Subcutaneous adipose tissue (tissue), 4 donors: ENCODE measurements around the gene PTPN6. TPM values are rescaled to one million over a fixed set of nuclear protein-coding genes. Genes with fewer than 3 reads are reported as not detected.

Experiments used
- total RNA-seq, 4 donors: library from RNA; depleted of rRNA; stranded (reverse); fragments of >200 nt; gene quantifications; one replicate each; pipeline ENCODE4 v1.1.0, GENCODE V29; 2016
- TF ChIP-seq, protein P1 (sequence below): fragments of 450-650 bp; IDR thresholded peaks from one replicate; pipeline ENCODE4 v1.5.1; 2016; ENCODE audit warnings: low read depth, mild to moderate bottlenecking, control low read depth, antibody characterized with exemption, moderate library complexity

Gene PTPN6
- total RNA-seq, 4 donors from 2014 or later, result 9.6 to 78.0 (median 29.7) TPM

DNA sequence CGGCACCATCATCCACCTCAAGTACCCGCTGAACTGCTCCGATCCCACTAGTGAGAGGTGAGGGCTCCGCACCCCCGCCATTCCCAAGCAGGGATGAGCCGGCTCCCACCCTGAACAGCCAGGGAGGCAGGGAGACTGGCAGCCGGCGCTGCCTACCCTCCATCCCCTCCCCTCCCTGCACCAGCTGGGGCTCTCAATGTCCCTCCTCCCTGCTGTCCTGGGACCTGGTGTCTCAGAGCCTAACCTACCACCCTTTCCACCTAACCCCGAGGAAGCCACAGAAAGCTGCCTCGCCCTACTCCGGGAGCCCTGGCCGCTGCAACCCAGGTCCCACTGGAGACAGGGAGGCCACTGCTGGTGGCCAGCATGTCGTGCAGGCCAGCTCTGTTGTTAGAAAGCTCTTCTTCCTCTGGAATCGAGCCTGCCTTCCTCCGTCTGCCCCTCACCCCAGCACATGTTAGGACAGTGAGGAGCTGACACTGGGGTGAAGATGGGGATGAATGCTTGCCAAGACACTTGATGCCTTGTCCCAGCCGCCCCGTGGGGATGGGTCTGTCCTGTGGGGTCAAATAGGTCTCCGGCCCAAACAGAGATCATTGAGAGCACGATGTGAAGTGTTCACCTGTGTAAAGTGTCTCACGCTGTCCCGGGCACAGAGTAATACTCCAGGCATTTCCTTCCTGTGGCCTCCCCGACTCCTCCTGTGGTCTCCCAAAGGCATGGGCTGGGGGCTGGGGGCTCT lies 1.1 kb downstream of the PTPN6 start:
- TF ChIP-seq, protein P1, sequence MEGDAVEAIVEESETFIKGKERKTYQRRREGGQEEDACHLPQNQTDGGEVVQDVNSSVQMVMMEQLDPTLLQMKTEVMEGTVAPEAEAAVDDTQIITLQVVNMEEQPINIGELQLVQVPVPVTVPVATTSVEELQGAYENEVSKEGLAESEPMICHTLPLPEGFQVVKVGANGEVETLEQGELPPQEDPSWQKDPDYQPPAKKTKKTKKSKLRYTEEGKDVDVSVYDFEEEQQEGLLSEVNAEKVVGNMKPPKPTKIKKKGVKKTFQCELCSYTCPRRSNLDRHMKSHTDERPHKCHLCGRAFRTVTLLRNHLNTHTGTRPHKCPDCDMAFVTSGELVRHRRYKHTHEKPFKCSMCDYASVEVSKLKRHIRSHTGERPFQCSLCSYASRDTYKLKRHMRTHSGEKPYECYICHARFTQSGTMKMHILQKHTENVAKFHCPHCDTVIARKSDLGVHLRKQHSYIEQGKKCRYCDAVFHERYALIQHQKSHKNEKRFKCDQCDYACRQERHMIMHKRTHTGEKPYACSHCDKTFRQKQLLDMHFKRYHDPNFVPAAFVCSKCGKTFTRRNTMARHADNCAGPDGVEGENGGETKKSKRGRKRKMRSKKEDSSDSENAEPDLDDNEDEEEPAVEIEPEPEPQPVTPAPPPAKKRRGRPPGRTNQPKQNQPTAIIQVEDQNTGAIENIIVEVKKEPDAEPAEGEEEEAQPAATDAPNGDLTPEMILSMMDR, result no peak

DNA sequence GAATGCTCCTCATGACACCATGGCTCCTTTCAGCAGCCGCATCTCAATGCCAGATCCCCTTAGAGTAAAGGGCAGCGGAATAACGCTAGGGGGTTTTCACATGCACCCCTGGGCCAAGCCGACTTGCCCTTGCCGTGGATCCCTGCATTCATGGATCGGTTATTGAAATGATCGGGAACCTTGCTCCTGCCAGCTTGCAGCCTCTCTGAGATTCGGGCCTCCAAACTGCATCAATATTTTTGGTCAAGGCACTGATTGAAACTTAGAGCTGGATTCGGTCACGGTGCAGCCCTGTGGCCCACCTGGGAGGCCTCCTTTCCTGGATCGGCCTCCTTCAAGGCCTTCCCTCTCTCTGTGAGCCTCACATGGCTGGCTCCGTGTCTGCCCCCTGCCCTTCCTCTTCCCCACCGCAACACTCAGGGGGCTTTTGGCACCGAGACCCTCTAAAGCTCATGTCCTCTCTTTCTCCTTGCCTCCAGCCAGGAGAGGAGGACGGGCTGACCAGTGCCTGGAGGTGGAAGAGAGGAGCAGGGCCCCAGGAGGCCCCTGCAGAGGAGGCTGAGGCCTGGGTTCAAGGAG lies 1.8 kb downstream of the PTPN6 start:
- TF ChIP-seq, protein P1, result no peak

DNA sequence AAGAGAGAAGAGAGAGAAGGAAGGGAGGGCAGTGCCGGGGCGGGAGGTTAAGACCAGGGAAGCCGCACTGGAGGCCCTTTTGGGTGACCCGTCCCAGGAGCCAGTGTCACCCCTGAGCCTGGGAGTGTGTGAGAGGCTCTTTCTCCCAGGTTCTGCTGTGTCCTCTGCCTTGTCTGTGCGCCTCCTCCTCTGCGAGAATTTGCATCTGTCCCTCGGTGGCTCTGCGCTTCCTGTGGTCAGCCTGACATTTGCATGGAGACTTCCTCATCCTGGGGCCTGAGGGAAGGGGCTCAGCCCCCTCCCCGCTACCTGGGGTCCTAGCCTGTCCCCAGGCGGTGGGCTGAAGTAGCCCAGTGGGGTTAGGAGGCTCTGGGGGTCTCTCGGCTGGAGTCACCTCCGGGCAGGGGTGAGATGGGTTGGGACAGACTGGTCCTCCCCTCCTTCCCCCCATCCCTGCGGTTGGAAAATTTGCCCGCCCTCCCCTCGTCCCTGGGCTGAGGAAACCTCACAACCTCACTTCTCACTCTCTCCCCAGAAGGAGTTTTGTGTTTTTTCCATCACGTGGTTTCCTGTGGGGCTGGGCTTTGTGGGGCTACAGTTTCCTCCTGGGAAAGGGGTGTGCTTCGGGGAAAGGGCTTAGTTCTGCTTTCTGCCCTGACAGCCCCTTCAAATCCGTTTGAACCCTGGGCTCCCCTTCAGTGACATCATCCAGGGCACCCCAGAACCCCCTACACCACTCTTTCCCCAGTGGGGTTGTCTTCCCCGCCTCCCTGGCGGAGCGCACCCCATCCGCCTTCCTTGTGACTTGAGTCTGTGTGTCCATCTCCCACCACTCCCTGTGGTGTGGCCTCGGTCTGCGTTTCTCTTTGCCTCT lies 2.5 kb downstream of the PTPN6 start:
- TF ChIP-seq, protein P1, result no peak

DNA sequence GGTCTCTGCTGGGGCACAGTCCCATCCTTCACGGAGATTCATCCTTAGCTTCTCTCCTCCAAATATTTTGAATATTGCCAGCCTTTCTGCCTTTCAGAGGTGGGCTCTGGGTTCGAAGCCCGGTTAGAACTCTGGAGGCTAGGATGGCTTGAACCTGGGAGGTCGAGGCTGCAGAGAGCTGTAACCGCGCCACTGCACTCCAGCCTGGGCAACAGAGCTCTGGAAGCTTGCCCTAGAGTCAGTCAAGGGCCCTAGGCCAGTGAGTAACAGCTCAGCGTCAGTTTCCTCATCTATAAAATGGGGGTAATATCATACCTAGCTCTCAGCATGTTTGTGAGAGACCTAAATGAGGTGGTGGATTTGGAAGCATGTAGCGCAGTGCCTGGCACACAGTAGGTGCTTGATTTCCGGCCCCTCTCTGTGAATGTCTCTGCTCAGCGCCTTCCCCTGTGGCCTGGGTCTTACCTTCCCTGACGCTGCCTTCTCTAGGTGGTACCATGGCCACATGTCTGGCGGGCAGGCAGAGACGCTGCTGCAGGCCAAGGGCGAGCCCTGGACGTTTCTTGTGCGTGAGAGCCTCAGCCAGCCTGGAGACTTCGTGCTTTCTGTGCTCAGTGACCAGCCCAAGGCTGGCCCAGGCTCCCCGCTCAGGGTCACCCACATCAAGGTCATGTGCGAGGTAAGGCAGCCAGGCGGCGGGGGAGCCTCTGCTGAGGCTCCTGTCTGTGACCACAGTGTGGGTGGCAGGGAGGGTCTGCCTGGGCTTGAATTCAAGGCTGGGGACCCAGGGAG lies 3.4 kb downstream of the PTPN6 start:
- TF ChIP-seq, protein P1, result no peak

DNA sequence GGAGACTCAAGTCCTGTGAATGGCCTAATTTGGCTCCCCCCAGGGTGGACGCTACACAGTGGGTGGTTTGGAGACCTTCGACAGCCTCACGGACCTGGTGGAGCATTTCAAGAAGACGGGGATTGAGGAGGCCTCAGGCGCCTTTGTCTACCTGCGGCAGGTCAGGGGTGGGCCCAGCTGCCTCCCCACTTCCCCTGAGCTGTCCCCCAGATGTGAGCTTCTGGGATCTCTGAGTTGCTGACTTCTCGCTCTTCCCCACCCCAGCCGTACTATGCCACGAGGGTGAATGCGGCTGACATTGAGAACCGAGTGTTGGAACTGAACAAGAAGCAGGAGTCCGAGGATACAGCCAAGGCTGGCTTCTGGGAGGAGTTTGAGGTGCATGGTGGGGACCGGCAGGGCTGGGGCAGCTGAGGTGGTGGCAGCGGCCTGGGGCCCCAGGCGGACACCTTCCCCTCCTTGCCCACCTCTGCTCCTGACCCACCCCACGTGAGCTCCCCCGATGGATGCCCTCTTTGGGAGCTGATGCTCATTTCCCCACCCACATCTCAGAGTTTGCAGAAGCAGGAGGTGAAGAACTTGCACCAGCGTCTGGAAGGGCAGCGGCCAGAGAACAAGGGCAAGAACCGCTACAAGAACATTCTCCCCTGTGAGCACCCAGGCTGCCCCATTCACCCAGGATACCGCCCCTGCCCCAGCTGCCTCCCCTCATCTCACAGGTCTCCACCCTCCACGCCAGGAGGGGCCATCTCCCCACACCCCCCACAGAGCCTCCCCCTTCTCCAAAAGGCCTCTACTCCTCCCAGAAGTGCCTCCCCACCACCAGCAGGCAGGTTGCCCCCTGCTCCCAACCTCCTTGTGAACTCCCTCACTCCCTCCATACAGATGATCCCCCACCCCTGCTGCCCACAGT lies 4.2 kb downstream of the PTPN6 start:
- TF ChIP-seq, protein P1, result no peak

DNA sequence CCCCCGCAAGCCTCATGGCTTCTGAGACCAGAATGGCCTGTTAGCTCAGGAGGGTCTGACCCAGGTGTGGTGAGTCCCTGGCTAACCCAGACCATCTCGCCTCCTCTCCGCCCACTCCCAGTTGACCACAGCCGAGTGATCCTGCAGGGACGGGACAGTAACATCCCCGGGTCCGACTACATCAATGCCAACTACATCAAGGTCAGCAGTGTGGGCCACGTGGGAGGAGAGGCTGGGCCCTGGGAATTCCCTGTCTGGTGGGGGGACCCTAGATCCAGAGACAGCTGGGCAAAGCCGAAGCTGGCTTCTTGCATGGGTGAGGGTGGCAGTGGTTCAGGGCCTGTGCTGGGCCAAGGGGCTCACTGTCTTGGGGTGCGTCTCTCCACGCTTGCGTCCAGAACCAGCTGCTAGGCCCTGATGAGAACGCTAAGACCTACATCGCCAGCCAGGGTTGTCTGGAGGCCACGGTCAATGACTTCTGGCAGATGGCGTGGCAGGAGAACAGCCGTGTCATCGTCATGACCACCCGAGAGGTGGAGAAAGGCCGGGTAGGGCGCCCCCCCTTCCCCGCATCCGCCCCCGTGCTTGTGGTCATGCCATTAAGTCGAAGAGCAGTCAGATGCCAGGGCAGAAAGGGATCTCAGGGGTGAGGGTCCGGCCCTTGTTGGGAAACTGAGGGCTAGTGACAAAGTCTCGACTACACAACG lies 5.0 kb downstream of the PTPN6 start:
- TF ChIP-seq, protein P1, result no peak
